Measurements from ENCODE around the gene PPP2R3A. TPM values are rescaled to one million over a fixed set of nuclear protein-coding genes. Genes with fewer than 3 reads are reported as not detected.
"Not testable (repeated sequence)": the region's sequence is repeated elsewhere in the genome, so short reads cannot be mapped to it uniquely, and the experiment has no call there.

The PPP2R3A gene
- total and polyA plus RNA-seq, 7 donors, result 4.0 to 49.0 (median 32.9) TPM

DNA sequence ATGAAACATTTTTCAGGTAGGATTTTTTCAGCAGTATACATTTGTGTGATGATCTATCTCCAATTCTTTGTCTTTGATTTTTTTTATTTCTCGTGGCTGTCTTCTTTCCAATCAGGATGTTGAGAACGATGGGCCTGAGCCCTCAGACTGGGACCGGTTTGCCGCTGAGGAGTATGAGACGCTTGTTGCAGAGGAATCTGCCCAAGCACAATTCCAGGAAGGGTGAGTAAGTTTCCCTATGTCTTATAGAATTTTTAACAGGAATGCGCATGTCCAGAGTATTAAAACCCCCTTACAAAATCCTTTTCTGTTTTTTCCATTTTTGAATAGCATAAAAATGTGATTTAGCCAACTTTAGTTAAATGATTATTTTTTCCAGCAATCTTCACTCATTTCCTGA lies 140.6 kb downstream of the PPP2R3A start:
- no peaks in the 10 kb centered on the region for H3K4me1 ChIP-seq
- no peak for TF ChIP-seq POLR2A (IDR thresholded peaks at IDR 0.05)
- no peak for TF ChIP-seq POLR2AphosphoS5 (IDR thresholded peaks at IDR 0.05)
- TF ChIP-seq EP300 (IDR thresholded peaks at IDR 0.05), result no peak
- TF ChIP-seq, protein P1, sequence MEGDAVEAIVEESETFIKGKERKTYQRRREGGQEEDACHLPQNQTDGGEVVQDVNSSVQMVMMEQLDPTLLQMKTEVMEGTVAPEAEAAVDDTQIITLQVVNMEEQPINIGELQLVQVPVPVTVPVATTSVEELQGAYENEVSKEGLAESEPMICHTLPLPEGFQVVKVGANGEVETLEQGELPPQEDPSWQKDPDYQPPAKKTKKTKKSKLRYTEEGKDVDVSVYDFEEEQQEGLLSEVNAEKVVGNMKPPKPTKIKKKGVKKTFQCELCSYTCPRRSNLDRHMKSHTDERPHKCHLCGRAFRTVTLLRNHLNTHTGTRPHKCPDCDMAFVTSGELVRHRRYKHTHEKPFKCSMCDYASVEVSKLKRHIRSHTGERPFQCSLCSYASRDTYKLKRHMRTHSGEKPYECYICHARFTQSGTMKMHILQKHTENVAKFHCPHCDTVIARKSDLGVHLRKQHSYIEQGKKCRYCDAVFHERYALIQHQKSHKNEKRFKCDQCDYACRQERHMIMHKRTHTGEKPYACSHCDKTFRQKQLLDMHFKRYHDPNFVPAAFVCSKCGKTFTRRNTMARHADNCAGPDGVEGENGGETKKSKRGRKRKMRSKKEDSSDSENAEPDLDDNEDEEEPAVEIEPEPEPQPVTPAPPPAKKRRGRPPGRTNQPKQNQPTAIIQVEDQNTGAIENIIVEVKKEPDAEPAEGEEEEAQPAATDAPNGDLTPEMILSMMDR (IDR thresholded peaks at IDR 0.05), result no peak
- no peak overlapping the region for H3K4me3 ChIP-seq
- H3K27ac ChIP-seq, result no peak overlapping the region
- H3K27me3 ChIP-seq, result no peaks in the 10 kb centered on the region
- H3K36me3 ChIP-seq, result peaks cover 0 to 63% (median 11%) of the 10 kb centered on the region in 4 donors
- DNase-seq, result no peak
- 94 to 97% methylated on average over 6 of the region's 6 CpGs for WGBS, 2 donors
- intact Hi-C loops (cut with DNase I), result no loop called here
- no peaks in the 10 kb centered on the region for H3K9me3 ChIP-seq

DNA sequence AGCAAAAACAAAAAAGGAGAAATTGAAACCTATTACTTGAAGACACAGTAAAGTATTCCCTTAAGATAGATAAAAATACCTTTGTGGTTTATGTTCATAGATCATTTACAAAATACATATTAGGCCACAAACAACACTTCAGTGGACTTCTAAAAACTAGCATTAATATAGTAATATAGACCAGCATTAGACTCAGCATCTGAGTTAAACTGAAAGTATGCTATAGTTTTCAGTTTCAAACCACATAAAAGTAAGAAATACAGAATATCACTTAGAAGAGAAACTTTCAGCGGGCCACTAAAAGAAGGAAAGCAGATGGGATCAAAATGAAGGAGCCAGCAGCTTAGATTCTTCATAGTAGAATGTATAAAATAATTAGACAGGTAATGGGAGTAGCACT lies 144.0 kb downstream of the PPP2R3A start:
- H3K36me3 ChIP-seq, result peaks cover 0 to 56% (median 6%) of the 10 kb centered on the region in 4 donors
- WGBS, 2 donors, result 64 to 87% methylated on average over 1 of the region's 1 CpG

DNA sequence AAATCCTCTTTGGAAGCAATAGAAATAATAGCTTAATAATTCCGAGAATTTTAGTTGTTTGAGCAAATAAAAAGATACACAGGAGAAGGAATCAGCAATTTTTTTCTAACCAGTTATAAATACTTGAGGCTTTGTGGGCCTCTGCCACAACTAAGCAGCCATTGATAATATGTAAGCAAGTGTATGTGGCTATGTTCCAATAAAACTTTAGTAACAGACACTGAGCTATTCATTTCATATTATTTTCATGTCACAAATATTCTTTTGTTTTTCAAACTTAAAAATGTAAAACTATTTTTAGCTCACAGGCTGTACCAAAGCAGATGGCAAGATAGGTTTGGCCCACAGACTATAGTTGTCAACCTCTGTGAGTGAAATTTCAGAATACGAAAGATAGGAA lies 145.0 kb downstream of the PPP2R3A start:
- intact Hi-C loops (cut with DNase I), result no loop called here

More for the DNA sequence above, 144.0 kb downstream of the PPP2R3A start:
- no peak for DNase-seq
- Histone ChIP-seq H3K4me1 (no peaks in the 10 kb centered on the region), H3K4me3 (no peak overlapping the region), H3K9me3 (no peaks in the 10 kb centered on the region), H3K27me3 (no peaks in the 10 kb centered on the region), H3K27ac (no peak overlapping the region)
- intact Hi-C loops (cut with DNase I), result no loop called here
- no peak for TF ChIP-seq EP300 (IDR thresholded peaks at IDR 0.05)
- TF ChIP-seq POLR2AphosphoS5 (IDR thresholded peaks at IDR 0.05), result no peak
- no peak for TF ChIP-seq POLR2A (IDR thresholded peaks at IDR 0.05)
- TF ChIP-seq, protein P1 (IDR thresholded peaks at IDR 0.05), result no peak

DNA sequence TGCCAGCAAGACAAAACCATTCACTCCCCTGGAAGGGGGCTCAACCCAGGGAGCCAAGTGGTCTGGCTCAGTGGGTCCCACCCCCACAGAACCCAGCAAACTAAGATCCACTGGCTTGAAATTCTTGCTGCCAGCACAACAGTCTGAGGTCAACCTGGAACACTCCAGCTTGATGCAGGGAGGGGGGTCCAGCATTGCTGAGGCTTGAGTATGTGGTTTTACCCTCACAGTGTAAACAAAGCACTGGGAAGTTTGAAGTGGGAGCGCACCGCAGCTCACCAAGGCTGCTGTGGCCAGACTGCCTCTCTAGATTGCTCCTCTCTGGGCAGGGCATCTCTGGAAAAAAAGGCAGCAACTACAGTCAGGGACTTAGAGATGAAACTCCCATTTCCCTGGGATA lies 148.9 kb downstream of the PPP2R3A start:
- intact Hi-C loops (cut with DNase I), result no loop called here
- 92 to 93% methylated on average over 2 of the region's 2 CpGs for WGBS, 2 donors
- DNase-seq, result no peak

More for the DNA sequence above, 145.0 kb downstream of the PPP2R3A start:
- WGBS, 2 donors, result 96 to 97% methylated on average over 2 of the region's 2 CpGs
- H3K27ac ChIP-seq, result no peak overlapping the region
- H3K4me1 ChIP-seq, result no peaks in the 10 kb centered on the region
- no peak overlapping the region for H3K4me3 ChIP-seq
- TF ChIP-seq, protein P1 (IDR thresholded peaks at IDR 0.05), result no peak
- TF ChIP-seq POLR2A (IDR thresholded peaks at IDR 0.05) (no peak), EP300 (IDR thresholded peaks at IDR 0.05) (no peak), POLR2AphosphoS5 (IDR thresholded peaks at IDR 0.05) (no peak)
- peaks cover 0 to 49% (median 2%) of the 10 kb centered on the region in 4 donors for H3K36me3 ChIP-seq
- no peak for DNase-seq
- H3K9me3 ChIP-seq, result no peaks in the 10 kb centered on the region
- H3K27me3 ChIP-seq, result no peaks in the 10 kb centered on the region

DNA sequence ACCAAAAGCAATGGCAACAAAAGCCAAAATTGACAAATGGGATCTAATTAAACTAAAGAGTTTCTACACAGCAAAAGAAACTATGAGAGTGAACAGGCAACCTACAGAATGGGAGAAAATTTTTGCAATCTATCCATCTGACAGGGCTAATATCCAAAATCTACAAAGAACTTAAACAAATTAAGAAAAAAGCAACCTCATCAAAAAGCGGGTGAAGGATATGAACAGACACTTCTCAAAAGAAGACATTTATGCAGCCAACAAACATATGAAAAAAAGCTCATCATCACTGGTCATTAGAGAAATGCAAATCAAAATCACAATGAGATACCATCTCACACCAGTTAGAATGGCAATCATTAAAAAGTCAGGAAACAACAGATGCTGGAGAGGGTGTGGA lies 153.8 kb downstream of the PPP2R3A start:
- H3K4me3 ChIP-seq, result not testable (repeated sequence)
- 98 to 100% methylated on average over 1 of the region's 1 CpG for whole genome bisulfite sequencing, 2 donors

More for the DNA sequence above, 148.9 kb downstream of the PPP2R3A start:
- Histone ChIP-seq H3K4me3 (no peak overlapping the region), H3K36me3 (peaks cover 0 to 27% (median 0%) of the 10 kb centered on the region in 4 donors), H3K4me1 (no peaks in the 10 kb centered on the region), H3K27me3 (no peaks in the 10 kb centered on the region), H3K27ac (no peak overlapping the region), H3K9me3 (no peaks in the 10 kb centered on the region)
- TF ChIP-seq, protein P1 (IDR thresholded peaks at IDR 0.05), result no peak
- TF ChIP-seq POLR2AphosphoS5 (IDR thresholded peaks at IDR 0.05), result no peak
- TF ChIP-seq POLR2A (IDR thresholded peaks at IDR 0.05), result no peak
- TF ChIP-seq EP300 (IDR thresholded peaks at IDR 0.05), result no peak

DNA sequence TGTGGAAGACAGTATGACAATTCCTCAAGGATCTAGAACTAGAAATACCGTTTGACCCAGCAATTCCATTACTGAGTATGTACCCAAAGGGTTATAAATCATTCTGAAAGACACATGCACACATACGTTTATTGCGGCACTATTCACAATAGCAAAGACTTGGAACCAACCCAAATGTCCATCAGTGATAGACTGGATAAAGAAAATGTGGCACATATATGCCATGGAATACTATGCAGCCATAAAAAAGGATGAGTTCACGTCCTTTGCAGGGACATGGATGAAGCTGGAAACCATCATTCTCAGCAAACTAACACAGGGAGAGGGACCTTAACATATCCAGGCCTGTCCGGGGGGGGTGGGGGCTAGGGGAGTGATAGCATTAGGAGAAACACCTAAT lies 154.3 kb downstream of the PPP2R3A start:
- H3K4me1 ChIP-seq; H3K36me3 ChIP-seq; H3K9me3 ChIP-seq; intact Hi-C loops (cut with DNase I); H3K4me3 ChIP-seq; H3K27me3 ChIP-seq; H3K27ac ChIP-seq; DNase-seq: not testable (repeated sequence)
- WGBS, 2 donors, result 83 to 95% methylated on average over 5 of the region's 5 CpGs

More for the DNA sequence above, 153.8 kb downstream of the PPP2R3A start:
- H3K27me3 ChIP-seq; H3K27ac ChIP-seq; H3K4me1 ChIP-seq; H3K36me3 ChIP-seq; DNase-seq; H3K9me3 ChIP-seq; intact Hi-C loops (cut with DNase I): not testable (repeated sequence)
